ENCODE measurements around the gene ZNF497. TPM values are rescaled to one million over a fixed set of nuclear protein-coding genes. Genes with fewer than 3 reads are reported as not detected.

Gene ZNF497
- total and polyA plus RNA-seq, 9 of the 15 experiments (the other 6 are each of a cell fraction or from before 2014, with no cell fraction given), result 0.06 to 0.98 (median 0.44) TPM; not detected in 1

GRCh38 chr19:58326914-58327726 lies 35.4 kb downstream of the ZNF497 start, which contains the start of gene ZSCAN22 (continued):
- TF ChIP-seq ESRRB (CRISPR knock-in tag; IDR thresholded peaks at IDR 0.05; ENCODE audit: borderline replicate concordance), result no peak
- TF ChIP-seq MXI1 (IDR thresholded peaks at IDR 0.05; ENCODE audit: low read depth, low read length), result peak; percentile 64; the same call in 1 of the 2 replicates
- TF ChIP-seq POLR3A (IDR thresholded peaks at IDR 0.05; ENCODE audit: borderline replicate concordance, extremely low read depth, insufficient read depth, insufficient read length), result no peak
- TF ChIP-seq PHF21A (IDR thresholded peaks at IDR 0.05; ENCODE audit: borderline replicate concordance, low read depth), result peak; percentile 45; the same call in 1 of the 2 replicates
- TF ChIP-seq ZNF224 (CRISPR knock-in tag; IDR thresholded peaks at IDR 0.05), result no peak
- 0 out of 4 replicates have a peak, but pooled peaks of 1 of the 2 experiments have one; percentile 33 for TF ChIP-seq ZMIZ1 (IDR thresholded peaks at IDR 0.05; ENCODE audit: low read depth in 2 of 2, low read length in 2 of 2)
- no peak for TF ChIP-seq MEF2A (IDR thresholded peaks at IDR 0.05; ENCODE audit: control insufficient read depth, low read depth, low read length)
- peak; percentile 23; the same call in 1 of the 2 replicates for TF ChIP-seq MTA2 (IDR thresholded peaks at IDR 0.05; ENCODE audit: low read depth)
- TF ChIP-seq HEY1 (CRISPR knock-in tag; IDR thresholded peaks at IDR 0.05; ENCODE audit: borderline replicate concordance), result no peak
- TF ChIP-seq PML (IDR thresholded peaks at IDR 0.05; ENCODE audit: low read length), result peak; percentile 61
- no peak for TF ChIP-seq TAF15 (IDR thresholded peaks at IDR 0.05; ENCODE audit: low read depth, low read length)
- TF ChIP-seq MCM5 (IDR thresholded peaks at IDR 0.05; ENCODE audit: low read depth), result no peak
- peak; percentile 50; the same call in 1 of the 2 replicates for TF ChIP-seq ZNF431 (CRISPR knock-in tag; IDR thresholded peaks at IDR 0.05)
- peak; percentile 99 for TF ChIP-seq CREM (IDR thresholded peaks at IDR 0.05; ENCODE audit: low read depth)
- TF ChIP-seq BRD4 (IDR thresholded peaks at IDR 0.05), result no peak
- TF ChIP-seq U2AF1 (optimal IDR thresholded peaks at IDR 0.05; ENCODE audit: low read depth, low read length), result no peak

All from K562 (cell line).